Glomerular endothelial cell (primary cell): Measurements from ENCODE around the gene SCAMP1. TPM values are rescaled to one million over a fixed set of nuclear protein-coding genes. Genes with fewer than 3 reads are reported as not detected.

ENCODE experiments used
- DNase-seq: peaks from one replicate; pipeline ENCODE4 v3.0.0-alpha.2; 2011; ENCODE audit warnings: low read depth, low spot score; ENCODE audit errors: extremely low read depth
- total RNA-seq: library from RNA; depleted of rRNA; stranded (reverse); fragments of >200 nt; gene quantifications from 2 replicates; pipeline ENCODE4 v1.2.3, GENCODE V29; 2015

Gene SCAMP1
- total RNA-seq, 1 donor from 2014 or later: 29.7 TPM

DNA sequence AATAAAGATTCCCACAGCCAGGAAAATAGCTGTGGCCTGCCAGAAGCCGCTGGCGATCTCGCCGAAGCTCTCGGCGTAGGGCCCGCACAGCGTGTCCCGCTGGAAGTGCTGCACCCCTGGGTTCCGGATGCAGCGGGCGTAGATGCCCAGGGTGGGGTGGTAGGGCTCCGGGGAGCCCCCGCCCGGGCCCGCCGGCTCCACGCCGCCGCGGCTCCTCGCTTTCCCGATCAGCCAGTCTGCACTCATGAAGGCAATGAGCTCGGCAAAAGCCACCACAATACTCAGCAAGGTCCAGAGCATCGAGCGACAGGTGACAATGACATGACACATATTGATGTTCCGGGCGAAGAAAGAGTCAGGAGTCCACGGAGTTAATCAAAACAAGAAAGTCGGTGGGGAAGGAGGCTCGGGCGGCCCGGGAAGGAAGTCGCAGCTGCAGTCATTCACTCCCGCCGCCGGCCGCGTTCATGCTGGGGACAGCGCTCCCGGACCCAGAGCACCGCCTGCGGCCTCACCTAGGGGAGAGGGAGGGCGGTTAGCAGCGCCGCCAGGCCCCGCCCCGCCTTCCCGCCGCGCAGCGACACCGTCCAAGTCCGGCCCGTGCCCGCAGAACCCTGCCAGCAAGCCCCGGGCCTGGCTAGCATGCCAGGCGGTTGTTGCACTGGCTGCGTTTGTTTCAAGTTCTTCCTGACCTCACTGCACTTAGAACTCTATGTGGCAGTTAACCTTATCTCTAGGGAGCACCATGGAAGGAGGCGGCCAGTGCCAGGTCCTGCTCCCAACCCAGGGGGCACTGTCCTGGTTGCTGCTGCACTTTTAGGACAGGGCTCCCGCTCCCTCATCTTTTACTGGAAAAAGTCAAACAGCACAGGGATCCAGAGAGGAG is 149.7 kb downstream of the SCAMP1 start:
- no peak for DNase-seq

DNA sequence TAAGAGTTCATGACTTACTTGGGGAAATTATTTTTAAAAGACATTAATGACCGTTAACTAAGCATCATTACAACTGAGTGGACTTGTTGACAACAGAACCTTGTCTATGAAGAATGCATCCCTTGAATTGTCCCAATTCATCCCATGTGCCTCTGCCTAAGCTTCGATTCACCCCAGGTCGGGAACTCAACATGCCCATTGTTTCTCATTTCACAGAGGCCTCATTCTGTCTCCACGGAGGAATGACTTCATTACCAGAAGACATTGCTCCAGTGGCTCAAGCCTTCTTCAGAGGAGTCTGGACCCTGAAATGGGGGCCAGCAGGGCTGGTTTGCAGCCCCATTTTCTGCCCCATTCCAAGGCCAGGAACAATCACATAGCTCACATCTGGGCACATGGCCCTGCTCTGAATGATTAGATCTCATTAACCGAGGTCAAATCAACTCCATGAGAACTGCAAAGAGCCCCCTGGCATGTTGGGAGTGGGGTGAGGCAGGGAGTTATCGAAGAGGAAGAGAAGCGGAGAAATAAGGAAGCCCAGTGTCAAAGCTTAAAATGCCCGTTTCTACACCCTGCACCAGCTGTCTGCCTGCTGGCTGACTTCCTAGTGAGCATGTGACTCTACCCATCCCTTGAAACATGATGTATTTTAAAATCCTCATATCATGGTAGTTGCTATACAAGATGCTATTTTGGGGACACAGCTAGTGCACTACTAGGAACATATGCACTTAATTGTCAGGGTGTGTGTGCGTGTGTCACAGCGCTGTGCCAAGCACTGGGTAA is 150.9 kb downstream of the SCAMP1 start:
- no peak for DNase-seq

DNA sequence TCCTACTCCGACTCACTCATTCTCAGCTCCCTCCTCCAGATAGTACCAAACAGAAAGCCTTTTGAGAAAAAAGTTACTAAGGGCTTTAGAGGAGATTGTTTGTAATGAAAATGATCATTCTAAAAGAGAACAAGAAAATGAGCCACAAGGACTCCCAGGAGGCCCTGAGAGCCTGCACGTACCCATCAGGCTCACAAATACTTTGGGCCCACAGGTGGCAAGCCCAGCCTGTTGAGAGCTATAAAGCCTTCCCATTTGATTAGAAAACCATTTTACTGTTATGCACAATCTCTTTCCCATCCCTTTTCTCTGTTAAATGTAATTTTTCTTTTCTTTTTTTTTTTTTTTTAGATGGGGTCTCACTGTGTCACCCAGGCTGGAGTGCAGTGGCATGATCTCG is 152.0 kb downstream of the SCAMP1 start:
- DNase-seq: no peak

DNA sequence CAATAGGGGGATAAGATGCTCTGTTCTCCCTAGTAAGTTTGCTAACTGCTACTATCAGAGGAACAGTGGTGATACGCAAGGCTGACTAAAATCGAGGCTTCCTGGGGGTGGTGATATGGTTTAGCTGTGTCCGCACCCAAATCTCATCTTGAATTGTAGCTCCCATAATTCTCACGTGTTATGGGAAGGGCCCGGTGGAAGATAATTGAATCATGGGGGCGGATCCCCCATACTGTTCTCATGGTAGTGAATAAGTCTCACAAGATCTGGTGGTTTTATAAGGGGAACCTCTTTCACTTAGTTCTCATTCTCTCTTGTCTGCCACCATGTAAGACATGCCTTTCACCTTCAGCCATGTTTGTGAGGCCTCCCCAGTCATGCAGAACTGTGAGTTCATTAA is 153.0 kb downstream of the SCAMP1 start:
- no peak for DNase-seq

DNA sequence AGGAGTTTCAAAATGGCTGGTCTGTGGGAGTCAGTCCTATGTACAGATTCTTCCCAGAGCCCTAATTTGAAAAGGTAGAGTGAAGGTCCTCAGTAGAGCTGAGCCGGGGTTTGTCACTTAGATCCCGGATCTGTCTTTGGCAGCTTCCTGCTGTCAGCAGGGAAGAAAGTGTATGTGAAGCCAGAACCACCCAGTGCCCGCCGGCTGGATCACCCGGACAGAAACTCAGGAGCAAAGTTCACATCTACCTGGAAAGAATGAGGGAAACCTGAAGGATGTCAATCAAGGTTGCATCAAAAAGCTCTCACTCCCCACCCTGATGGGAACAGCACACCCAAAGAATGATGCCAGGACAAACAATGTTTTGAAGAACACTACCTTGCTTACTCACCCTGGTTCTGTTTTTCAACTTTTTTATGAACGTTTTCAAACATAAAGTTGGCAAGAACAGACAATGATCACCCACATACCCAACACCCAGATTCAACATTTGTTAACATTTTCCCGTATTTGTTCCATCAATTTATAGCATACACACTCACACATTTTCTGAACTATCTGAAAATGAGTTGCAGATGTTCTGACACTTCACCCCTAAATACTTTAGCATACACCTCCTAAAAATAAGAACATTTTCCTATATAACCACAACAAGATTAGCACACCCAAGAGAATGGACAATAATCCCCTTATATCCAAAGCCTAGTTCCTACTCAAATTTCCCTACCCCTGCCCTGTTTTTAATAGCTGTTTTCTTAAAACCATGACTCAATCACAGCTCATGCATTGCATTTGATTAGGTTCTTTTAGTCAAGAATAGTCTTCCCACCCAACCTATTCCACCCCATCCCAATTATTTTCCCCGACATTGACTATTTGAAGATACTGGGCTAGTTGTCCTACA is 154.3 kb downstream of the SCAMP1 start:
- DNase-seq: no peak

DNA sequence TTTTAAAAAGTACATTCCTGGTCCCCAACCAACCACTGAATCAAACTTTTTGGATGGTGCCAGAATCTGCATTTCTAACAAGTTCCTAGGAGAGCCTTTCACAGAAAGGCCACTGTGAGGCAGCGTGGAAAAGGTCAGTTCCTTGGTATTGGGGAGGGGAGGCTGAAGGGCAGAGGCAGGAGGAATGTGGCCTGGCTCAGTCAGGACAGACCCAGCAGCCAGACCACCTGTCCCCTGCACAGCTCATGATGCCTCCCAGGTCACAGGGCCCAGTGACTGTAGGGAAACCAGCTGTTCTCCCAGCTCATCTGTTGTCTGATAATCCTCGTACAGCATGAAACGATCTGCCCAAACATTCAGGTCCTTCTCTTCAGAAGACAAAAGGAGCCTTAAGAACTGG is 155.3 kb downstream of the SCAMP1 start:
- DNase-seq: no peak

DNA sequence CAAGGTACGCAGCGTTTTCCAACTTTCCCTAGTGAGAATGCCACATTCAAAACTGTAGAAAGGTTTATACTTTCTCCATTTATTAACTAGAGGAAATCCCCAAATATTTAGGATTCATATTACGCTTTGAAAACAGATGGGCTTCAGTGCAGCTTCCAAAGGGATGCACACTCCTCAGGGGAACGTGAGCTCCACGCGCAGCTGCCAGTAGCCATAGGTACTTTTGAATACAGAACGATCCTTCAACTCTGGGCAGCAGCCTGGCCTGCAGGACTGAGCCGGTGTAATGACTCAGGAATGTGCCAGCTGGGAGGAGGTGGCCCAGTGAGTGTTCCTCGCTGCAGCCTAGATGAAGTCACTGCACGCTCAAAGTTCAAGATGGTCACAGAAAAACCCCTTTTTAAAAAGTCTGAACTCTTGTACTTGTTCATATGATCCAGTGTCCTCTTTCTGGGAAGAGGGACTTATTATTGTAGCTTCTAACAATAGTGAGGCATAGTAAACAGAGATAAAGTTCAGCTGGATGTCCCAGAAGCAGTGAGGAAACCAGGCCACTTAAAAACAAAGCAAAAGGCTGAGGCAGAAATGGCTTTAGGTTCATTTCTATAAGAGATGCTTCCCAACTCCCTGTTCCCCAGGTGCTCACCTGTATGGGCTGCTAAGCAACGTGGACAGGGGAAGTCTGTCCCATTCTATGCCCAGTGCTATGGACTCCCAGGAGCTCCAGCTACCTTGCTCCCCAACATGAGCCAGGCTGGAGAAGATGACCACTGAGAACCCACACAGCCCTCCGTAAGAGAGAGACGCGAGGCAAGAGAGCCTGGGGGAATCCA is 158.2 kb downstream of the SCAMP1 start:
- DNase-seq: no peak

DNA sequence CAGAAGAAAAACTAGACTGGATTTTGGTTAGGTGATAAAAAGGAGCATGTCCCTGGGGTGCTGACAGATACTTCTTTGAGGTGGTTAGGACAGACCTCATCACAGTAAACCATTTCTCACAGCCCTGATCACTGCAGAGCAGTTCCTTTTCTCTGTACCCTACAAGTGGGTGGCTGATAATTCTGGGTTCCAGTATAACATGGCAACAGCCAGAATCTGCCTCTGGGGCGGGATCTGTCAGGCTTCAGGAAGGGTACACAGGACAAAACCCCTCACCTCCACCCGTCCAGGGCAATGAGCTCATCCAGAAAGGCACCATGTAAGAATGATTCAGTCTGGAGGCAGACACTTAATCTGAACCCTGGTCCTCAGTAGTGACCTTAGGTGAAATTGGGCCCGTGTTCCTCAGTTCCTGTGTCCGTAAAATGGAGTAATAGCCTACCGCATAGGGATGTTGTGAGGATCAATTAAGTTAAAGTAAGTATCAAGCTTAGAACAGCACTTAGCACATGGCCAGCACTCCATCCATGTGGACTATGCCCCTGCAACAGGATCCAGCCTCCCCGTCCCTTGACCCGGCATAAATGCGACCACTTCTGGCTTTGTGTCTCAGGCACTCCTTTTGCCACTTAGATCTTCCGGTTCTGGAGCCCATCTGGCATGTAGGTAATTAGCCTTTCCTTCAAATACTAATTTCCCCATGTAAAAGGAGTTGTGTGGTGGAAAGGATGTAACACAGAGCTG is 159.0 kb downstream of the SCAMP1 start:
- no peak for DNase-seq

DNA sequence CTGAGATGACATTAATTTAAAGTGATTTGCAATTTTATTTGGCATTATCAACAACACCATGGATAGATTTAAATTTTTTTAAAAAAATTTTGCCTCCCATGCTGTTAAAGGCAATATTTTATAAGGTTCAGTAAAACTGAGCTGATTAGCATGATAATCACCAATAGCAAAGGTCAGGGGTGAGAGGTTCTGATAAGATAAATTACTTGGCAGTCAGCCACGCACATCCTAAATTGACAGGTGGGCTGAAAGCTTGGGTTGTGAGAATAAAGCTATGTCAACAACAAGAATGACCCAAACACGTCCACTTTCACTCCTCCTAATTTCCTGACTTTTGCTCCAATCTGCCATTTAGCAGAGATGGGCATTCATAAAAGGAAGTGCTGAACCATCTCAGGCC is 161.0 kb downstream of the SCAMP1 start:
- no peak for DNase-seq

DNA sequence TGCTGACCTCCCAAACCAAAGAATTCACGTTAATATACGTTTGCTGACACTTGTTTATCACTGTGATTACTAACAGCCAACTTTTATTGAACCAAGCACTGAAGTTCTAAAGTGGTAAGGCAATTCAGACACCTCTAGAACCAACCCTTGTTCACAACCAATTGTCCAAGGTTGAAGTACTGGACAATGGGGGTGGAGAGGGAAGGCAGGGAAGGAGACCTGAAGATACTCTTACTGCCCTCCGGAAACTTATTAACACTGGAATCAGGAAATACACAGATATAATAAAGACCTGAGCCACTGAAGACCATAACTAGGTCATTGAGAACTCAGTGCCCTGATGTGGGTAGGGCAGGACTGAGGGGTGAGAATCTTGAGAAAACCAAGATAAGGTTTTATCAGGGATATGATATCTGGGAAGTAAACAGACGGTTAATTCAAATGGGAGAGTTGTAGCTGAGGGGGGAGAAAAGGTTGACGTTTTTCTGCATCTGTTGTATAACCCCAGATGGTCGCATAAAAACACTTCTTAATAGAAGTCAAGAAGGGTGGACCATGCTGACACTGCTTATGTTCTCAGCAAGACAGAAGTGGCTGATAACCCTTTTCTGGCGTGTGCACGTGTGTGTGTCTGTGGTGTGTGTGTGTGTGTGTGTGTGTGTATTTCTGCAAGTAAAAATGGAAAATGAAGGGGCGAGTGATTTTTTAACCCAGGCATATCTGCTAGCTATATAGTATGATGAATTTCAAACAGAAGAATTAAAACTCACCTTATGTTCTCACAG is 162.3 kb downstream of the SCAMP1 start:
- no peak for DNase-seq

DNA sequence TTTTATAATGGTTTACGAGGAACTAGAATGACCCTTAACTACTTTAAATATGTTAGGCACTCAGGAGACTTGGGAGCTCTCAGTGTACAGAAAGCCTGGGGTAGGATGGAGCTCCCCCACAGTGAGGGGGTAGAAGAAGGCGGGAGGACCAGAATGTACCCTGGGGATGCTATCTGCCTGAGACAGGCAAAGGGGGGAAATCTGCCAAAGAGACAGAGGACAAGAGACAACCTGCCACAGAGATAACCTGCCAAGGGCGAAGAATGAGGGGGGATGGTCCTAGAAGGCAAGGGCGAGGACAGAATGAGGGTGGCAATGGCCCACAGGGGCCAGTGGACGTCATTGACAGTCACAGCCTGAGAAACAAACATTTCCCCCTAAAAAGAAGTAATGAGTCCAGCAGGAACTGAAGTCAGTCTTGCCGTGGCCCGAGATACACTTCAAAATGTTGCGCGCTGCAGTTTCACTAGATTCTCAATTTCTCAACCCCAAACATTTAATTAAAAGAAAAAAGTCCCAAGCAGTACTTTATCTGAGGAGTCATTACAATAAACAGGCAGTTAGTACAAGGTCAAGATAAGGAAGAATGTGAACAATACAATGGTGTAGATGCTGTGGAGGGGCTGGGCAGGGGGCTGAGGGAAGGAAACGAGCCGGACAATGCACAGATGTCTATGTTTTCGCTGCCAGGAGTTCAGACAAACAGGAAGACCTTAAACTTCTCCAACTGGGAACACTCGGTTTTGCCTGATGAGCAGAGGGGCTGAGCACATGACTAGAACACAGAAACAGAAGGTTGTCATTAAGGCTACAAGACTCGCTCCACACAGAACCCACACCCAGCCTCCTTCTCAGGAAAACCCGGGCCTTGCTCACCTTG is 163.1 kb downstream of the SCAMP1 start:
- DNase-seq: peak; percentile 93

DNA sequence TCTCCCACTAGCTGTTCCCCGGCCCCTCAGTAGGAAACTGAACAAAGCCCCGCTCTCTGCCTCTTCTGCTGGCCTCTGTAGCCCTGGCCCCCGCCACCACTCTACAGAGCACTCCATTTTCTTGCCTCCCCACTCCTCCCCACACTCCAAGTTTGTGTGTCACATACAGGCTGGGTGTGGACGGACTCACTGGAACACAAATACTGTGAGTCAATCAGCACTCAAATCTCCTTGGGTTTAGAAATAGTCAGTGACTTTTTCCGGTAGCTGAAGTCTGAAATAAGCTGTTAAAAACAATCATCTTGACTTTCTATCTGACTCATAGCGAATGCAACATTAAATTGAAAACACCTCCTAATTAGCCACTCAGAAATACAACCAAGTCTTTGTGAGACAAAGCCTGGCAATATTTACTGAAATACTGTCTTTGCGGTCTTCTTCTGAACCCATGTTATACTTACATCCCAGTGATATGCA is 165.7 kb downstream of the SCAMP1 start:
- DNase-seq: peak; percentile 80

DNA sequence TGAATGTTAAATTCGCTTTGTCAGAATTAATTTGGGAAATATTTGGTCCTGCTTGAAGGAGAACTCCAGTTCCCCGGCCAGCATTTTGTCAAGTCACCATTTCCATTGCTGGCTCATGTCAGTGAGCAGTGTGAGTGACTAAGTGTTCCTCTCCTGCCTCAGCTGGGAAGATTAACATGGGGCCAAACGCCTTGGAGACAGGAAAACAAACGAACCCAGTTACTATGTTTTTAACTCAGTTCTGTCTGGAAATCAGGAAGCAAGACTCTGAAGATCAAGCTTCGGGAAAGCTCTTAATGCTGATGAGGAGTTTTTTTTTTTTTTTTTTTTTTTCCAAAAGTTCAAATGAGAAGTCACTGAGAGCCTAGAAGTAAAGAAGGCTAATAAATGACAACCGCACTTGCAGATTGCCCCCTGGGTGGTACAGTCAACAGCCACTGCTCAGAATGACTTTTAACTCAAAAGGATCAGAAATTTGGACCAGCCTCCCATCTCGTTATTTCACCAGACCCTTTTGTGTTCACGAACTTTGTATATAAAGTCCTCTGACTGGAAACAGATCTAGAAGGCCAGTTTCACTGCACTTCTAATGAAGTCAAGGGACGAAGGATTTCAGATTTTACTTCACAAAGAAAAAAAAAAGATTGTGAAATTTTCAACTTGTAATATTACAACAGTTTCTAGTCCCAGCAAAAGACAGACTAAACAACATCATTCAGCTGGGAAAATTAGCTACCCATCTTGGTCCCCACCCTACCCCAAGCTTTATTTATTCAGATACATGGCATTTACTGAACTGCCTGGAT is 166.8 kb downstream of the SCAMP1 start:
- peak; percentile 98 for DNase-seq

DNA sequence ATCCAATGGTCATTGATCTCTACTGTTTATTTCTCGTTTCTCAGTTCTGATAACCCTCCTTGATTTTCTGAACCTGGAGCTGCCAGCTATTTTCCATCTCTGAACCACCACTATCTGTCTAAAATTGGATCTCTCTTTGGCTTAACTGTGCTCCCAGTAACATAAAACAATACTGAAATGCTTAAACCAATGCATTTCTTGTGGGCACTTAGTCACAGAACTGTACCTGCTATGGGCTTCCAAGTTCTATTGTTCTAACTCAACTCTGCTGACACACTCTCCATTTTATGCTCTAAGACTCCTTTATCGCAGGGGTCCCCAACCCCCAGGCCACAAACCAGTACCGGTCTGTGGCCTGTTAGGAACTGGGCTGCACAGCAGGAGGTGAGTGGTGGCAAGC is 167.5 kb downstream of the SCAMP1 start:
- DNase-seq: no peak
